Karpas-422 (cell line): ENCODE measurements around the gene ZNF84. TPM values are rescaled to one million over a fixed set of nuclear protein-coding genes. Genes with fewer than 3 reads are reported as not detected.

ENCODE experiments used
- DNase-seq: peaks from one replicate; pipeline ENCODE4 v3.0.0-alpha.2; 2015
- H2AFZ ChIP-seq: fragments of 200-600 bp; sonication (generic); 2 replicates; pipeline ENCODE4 v1.6.1; 2014; ENCODE audit warnings: antibody characterized with exemption, low read length, mixed read lengths
- H3K27ac ChIP-seq: fragments of 200-600 bp; sonication (generic); 2 replicates; pipeline ENCODE4 v1.5.1; 2014; ENCODE audit warnings: mild to moderate bottlenecking, low read length, moderate library complexity
- H3K27me3 ChIP-seq: fragments of 200-600 bp; sonication (generic); 2 replicates; pipeline ENCODE4 v1.6.1; 2014; ENCODE audit warnings: low read length, mixed read lengths
- H3K36me3 ChIP-seq: fragments of 200-600 bp; sonication (generic); 2 replicates; pipeline ENCODE4 v1.6.1; 2014; ENCODE audit warnings: low read length, mixed read lengths; ENCODE audit not compliant: insufficient read depth
- H3K4me1 ChIP-seq: fragments of 200-600 bp; sonication (generic); 2 replicates; pipeline ENCODE4 v1.6.1; 2014; ENCODE audit warnings: mild to moderate bottlenecking, low read length, mixed read lengths
- H3K4me2 ChIP-seq: fragments of 200-600 bp; sonication (generic); 2 replicates; pipeline ENCODE4 v1.6.1; 2014; ENCODE audit warnings: low read length, low read depth, mild to moderate bottlenecking; ENCODE audit not compliant: poor library complexity, severe bottlenecking
- H3K4me3 ChIP-seq: fragments of 200-600 bp; sonication (generic); 2 replicates; pipeline ENCODE4 v1.5.1; 2014; ENCODE audit warnings: mild to moderate bottlenecking, antibody characterized with exemption, low read length, mixed read lengths
- H3K79me2 ChIP-seq: fragments of 200-600 bp; sonication (generic); 2 replicates; pipeline ENCODE4 v1.6.1; 2014; ENCODE audit warnings: mild to moderate bottlenecking, low read length, mixed read lengths
- H3K9ac ChIP-seq: fragments of 200-600 bp; sonication (generic); 2 replicates; pipeline ENCODE4 v1.6.0; 2014; ENCODE audit warnings: low read length
- H3K9me2 ChIP-seq: fragments of 200-600 bp; sonication (generic), shearing (Covaris generic); replicated peaks from 2 replicates; pipeline ENCODE4 v1.6.0; 2014; ENCODE audit warnings: mild to moderate bottlenecking, low read length, moderate library complexity; ENCODE audit not compliant: insufficient read depth
- H3K9me3 ChIP-seq: fragments of 300-700, 200-600 bp; sonication (generic); 2 replicates; pipeline ENCODE4 v1.6.1; 2014; ENCODE audit warnings: low read length, mixed read lengths
- H4K20me1 ChIP-seq: fragments of 200-600 bp; sonication (generic); 2 replicates; pipeline ENCODE4 v1.6.1; 2014; ENCODE audit warnings: mild to moderate bottlenecking, antibody characterized with exemption, low read length, low read depth; ENCODE audit not compliant: insufficient read depth
- small RNA-seq: library from RNA; depleted of rRNA; stranded (forward); fragments of <200 nt; gene quantifications from one replicate; pipeline ENCODE3, GENCODE V24; 2014
- total RNA-seq: library from RNA; depleted of rRNA; stranded (reverse); fragments of >200 nt; shearing (Covaris generic); gene quantifications from 2 replicates; pipeline ENCODE4 v1.2.3, GENCODE V29; 2014; ENCODE audit warnings: low replicate concordance; rRNA removed

The ZNF84 gene
- total RNA-seq, 1 experiment from 2014 or later = 29.7 TPM

DNA sequence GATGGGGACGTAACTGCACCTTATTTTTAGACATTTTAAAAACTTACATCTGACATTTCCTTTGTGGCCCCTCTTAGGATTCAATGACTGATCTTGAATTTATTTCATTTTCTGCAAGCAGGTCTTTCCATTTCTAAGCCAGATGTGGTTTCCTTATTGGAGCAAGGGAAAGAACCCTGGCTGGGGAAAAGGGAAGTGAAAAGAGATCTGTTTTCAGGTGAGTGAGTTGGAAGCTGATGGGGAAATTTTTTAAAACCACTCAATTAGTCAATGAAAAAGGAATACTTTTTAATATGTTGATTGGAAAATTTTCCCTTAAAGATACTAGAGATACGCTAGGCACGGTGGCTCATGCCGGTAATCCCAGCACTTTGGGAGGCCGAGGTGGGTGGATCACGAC is 46.0 kb downstream of the ZNF84 start:
- Histone ChIP-seq H3K79me2 (peaks cover 7% of the 10 kb centered on the region), H4K20me1 (no peaks in the 10 kb centered on the region), H3K4me3 (no peak overlapping the region), H3K27me3 (no peaks in the 10 kb centered on the region), H3K4me2 (no peak overlapping the region), H3K27ac (no peak overlapping the region), H3K4me1 (peaks cover 9% of the 10 kb centered on the region; the same call in 1 of the 2 replicates), H3K9ac (no peak overlapping the region), H3K9me2 (no peaks in the 10 kb centered on the region), H3K36me3 (peaks cover 61% of the 10 kb centered on the region), H2AFZ (no peak overlapping the region), H3K9me3 (peaks cover 54% of the 10 kb centered on the region)
- no peak for DNase-seq

DNA sequence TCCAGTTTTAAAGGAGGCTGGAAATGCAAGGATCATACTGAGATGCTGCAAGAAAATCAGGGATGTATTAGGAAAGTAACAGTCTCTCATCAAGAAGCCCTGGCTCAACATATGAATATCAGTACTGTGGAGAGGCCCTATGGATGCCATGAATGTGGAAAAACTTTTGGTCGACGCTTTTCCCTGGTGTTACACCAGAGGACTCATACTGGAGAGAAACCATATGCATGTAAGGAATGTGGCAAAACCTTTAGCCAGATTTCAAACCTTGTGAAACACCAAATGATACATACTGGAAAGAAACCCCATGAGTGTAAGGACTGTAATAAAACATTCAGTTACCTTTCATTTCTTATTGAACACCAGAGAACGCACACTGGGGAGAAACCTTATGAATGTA is 68.3 kb downstream of the ZNF84 start:
- Histone ChIP-seq H3K36me3 (peaks cover 69% of the 10 kb centered on the region), H3K27ac (no peak overlapping the region)

DNA sequence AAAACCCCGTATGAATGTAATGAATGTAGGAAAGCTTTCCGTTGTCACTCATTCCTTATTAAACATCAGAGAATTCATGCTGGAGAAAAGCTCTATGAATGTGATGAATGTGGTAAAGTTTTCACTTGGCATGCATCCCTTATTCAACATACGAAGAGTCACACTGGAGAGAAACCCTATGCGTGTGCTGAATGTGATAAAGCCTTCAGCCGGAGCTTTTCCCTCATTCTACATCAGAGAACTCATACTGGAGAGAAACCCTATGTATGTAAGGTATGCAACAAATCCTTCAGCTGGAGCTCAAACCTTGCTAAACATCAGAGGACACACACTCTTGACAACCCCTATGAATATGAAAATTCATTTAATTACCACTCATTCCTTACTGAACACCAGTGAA is 68.9 kb downstream of the ZNF84 start:
- H3K9me2 ChIP-seq = no peaks in the 10 kb centered on the region
- no peak for DNase-seq

More for the DNA sequence above, 68.3 kb downstream of the ZNF84 start:
- Histone ChIP-seq H3K4me1 (no peaks in the 10 kb centered on the region), H3K9ac (no peak overlapping the region), H3K4me3 (no peak overlapping the region), H2AFZ (no peak overlapping the region), H3K79me2 (0 out of 2 replicates have a peak, but pooled peaks cover 5% of the 10 kb centered on the region), H3K9me3 (peaks cover 77% of the 10 kb centered on the region), H4K20me1 (no peaks in the 10 kb centered on the region), H3K9me2 (no peaks in the 10 kb centered on the region), H3K27me3 (no peaks in the 10 kb centered on the region), H3K4me2 (no peak overlapping the region)
- DNase-seq = no peak

DNA sequence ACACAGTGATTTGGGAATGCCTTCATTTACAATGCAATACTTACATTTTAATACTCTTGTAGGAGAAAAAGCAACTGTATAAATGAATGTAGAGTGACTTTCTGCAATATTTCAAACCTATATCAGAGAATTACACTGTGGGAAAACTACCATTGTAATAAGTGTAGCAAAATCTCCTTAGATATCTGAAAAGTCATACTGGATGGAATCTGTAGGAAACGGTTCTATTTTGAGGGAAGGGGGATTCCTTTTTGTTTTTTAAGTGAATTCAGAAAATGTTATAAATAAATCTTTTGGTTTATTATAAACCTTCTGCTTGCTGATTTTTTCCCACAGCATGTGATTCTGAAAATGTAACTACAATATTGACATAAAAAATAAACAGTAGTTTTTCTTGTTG is 69.8 kb downstream of the ZNF84 start:
- Histone ChIP-seq H3K9me3 (peaks cover 80% of the 10 kb centered on the region), H3K27me3 (no peaks in the 10 kb centered on the region), H3K4me3 (no peak overlapping the region), H2AFZ (no peak overlapping the region), H3K27ac (no peak overlapping the region), H3K79me2 (0 out of 2 replicates have a peak, but pooled peaks cover 5% of the 10 kb centered on the region), H4K20me1 (no peaks in the 10 kb centered on the region), H3K4me1 (no peaks in the 10 kb centered on the region), H3K9me2 (no peaks in the 10 kb centered on the region), H3K36me3 (peaks cover 65% of the 10 kb centered on the region), H3K4me2 (no peak overlapping the region), H3K9ac (no peak overlapping the region)
- DNase-seq = no peak

More for the DNA sequence above, 68.9 kb downstream of the ZNF84 start:
- H3K79me2 ChIP-seq = 0 out of 2 replicates have a peak, but pooled peaks cover 5% of the 10 kb centered on the region
- H3K4me1 ChIP-seq = no peaks in the 10 kb centered on the region
- no peak overlapping the region for H3K4me3 ChIP-seq
- no peaks in the 10 kb centered on the region for H3K27me3 ChIP-seq
- H2AFZ ChIP-seq = no peak overlapping the region
- H3K4me2 ChIP-seq = no peak overlapping the region
- peaks cover 82% of the 10 kb centered on the region for H3K9me3 ChIP-seq
- peaks cover 70% of the 10 kb centered on the region for H3K36me3 ChIP-seq
- no peak overlapping the region for H3K27ac ChIP-seq
- H3K9ac ChIP-seq = no peak overlapping the region
- no peaks in the 10 kb centered on the region for H4K20me1 ChIP-seq

DNA sequence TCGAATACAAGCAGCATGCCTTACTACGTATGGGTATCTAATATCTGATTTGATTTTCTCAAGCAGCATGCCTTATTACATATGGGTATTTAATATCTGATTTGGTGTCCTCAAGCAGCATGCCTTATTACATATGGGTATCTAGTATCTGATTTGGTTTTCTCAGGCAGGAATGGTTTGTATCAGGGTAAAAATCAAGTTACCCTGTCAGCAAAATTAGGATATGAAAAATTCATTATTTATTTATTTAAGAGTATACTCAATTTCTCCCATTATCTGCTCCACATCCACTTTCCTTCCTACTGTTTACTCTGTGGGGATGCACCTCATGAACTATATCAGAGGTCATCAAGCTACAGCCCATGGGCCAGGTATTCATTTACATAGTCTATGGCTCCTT is 70.8 kb downstream of the ZNF84 start:
- Histone ChIP-seq H3K9me2 (no peaks in the 10 kb centered on the region), H3K4me2 (no peak overlapping the region), H3K4me3 (no peak overlapping the region), H3K9me3 (peaks cover 77% of the 10 kb centered on the region), H3K4me1 (no peaks in the 10 kb centered on the region), H3K79me2 (0 out of 2 replicates have a peak, but pooled peaks cover 5% of the 10 kb centered on the region), H2AFZ (no peak overlapping the region), H3K36me3 (peaks cover 58% of the 10 kb centered on the region), H4K20me1 (no peaks in the 10 kb centered on the region), H3K27ac (no peak overlapping the region), H3K9ac (no peak overlapping the region), H3K27me3 (no peaks in the 10 kb centered on the region)
- DNase-seq = no peak

Small RNA genes lying within 50 kb of the gene (small RNA-seq; reads per million reads assigned to genes)
- gene RNU4ATAC12P = not detected

Other genes starting within 250 kb of the ZNF84 start
- 14.9 and 32.7 TPM in 2 replicates for gene GOLGA3, start 208.6 kb upstream of the ZNF84 start, total RNA-seq
- gene CHFR, start 149.9 kb upstream of the ZNF84 start, total RNA-seq = 7.1 and 10.1 TPM in 2 replicates
- gene ZNF605, start 81.2 kb upstream of the ZNF84 start, total RNA-seq = 4.3 and 8.1 TPM in 2 replicates
- 12.7 and 15.5 TPM in 2 replicates for gene ZNF26, start 51.1 kb upstream of the ZNF84 start, total RNA-seq
- 11.0 and 29.0 TPM in 2 replicates for gene ZNF140, start 43.4 kb downstream of the ZNF84 start, total RNA-seq
- 4.0 and 5.4 TPM in 2 replicates for gene ZNF891, start 92.8 kb downstream of the ZNF84 start, total RNA-seq
- 13.3 and 17.7 TPM in 2 replicates for gene ZNF10, start 93.1 kb downstream of the ZNF84 start, total RNA-seq
- gene ZNF268, start 144.0 kb downstream of the ZNF84 start, total RNA-seq = 10.7 and 12.3 TPM in 2 replicates
- gene ANHX, start 198.4 kb downstream of the ZNF84 start, total RNA-seq = not detected in 2 replicates